Stimulated activated naive CD8-positive, alpha-beta T cell treated with anti-CD3 and anti-CD28 coated beads, Interleukin-15, Interleukin-2, amounts not matched to agents 100 U/mL and 50 U/mL, for 24 hours (primary cell): Measurements from ENCODE around the gene EIF2S2.
A peak's percentile ranks its signal among the peaks of the same experiment; 100 is the strongest.

ENCODE experiments used
- ATAC-seq: fragments of 150-1000 bp; cut with Tn5 transposase; one replicate; pipeline ENCODE4 v1.10.0; 2021
- DNase-seq: peaks from one replicate; pipeline ENCODE4 v3.0.0; 2021

Gene EIF2S2

DNA sequence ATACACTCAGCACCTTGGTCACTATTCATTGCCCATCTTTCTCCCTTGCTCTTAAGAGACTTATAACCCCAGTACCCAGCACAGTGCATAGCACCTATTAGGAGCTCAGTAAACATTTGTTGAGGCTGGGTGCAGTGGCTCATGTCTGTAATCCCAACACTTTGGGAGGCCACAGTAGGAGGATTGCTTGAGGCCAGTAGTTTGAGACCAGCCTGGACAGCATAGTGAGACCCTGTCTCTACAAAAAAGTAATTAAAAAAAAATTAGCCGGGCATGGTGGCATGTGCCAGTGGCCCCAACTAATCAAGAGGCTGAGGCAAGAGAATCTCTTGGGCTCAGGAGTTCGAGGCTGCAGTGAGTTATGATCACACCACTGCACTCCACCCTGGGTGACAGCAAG lies 8.2 kb upstream of the EIF2S2 start:
- ATAC-seq (no peak), DNase-seq (no peak)

DNA sequence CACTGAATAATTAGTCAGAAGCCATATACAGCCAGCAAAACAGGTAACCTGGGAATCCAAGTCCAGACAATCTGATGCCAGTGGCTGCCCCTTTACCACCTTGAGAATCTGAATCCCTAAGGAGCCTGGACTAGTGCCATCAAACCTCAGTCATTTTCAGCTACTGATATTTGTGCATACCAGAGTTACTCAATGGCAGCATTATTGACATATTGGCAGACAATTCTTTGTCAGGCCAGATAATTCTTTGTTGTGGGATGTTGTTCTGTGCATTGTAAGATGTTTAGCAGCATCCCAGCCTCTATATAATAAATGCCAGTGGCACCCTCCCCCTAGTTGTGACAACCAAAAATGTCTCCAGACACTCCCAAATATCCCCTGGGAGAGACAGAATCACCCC lies 3.2 kb upstream of the EIF2S2 start:
- no peak for DNase-seq
- no peak for ATAC-seq

DNA sequence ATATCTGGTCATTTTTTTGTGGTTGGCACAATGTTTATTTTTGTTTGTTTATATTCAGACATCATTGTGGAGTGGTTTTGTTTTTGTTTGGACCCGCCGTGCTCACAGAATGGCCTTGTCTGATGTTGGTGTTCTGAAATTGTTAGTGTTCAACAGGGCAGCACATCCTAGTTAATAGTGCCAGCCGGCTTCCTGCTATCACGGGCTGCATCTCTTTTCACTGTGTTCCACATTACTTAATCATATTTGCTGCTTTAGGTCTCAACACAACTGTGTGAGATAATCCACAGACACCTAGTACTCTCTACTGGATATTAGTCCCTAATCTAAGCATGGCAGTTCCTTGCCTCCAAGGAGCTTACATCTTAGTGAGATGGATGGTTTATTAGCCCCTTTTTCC lies 2.8 kb upstream of the EIF2S2 start:
- DNase-seq (no peak), ATAC-seq (no peak)

DNA sequence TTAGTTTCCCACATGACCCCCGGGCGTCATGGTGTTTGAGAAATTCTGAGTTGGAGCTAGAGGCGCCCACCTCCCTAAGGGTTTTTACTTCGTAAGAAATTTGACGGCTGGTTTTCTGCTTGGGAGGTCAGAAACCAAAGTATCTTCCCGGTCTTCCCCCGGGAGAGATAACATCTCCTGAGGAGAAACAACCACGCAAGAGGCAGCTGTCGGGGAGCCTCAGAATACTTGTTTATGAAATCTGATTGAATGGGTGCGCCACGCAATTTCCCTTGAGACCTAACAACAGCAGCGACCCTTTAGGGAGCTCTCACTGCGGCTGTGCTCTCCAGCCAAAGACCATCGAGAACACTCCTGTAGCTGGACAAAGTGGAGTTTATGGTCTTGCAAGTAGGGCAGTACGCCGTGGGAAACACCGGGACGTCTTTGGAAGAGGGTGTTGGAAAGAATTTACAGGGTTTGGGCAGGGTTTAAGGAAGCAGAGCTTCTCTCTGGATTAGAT lies 608 bp upstream of the EIF2S2 start:
- no peak for ATAC-seq
- no peak for DNase-seq

DNA sequence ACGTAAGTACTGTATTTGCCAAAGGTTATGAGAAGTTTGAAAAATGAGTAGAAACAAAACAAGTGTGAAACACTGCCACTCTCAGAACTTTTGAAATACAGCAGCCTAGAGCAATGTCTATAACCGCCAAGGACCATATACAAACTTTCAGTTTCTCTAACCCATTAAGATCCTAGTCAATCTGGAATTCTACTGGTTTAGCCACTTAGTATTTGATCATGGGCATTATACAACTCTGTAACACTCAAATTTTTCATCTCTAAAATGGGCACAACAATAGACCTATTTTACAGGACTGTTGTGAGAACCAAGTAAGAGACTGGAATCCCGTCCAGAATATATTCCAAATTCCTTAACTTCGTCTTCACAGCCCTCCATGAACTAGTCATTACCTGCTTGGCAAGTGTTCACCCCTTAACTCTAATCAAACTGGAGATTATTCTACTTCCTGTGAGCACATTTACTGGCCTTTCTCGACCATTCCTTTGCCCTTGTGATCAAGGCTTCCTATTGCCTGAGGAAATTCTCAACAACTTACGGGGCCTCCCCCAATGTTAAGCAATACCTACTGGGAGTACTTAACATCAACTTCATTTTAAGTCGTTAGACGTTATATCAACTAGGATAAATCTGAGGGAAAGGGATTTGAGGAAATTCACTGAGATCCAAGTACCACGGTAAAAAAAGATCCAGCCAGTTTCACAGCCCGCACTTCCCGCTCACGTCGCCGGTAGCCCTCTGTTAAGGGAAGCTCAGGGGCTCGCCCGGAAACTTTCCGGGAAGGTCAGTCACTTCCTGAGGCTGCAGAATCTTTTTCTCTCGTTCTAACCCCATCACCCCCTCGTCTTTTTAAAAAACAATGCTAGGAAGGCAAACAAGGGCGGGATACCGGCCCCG lies 1.1 kb downstream of the EIF2S2 start:
- peak; percentile 13 for DNase-seq
- ATAC-seq, result no peak

DNA sequence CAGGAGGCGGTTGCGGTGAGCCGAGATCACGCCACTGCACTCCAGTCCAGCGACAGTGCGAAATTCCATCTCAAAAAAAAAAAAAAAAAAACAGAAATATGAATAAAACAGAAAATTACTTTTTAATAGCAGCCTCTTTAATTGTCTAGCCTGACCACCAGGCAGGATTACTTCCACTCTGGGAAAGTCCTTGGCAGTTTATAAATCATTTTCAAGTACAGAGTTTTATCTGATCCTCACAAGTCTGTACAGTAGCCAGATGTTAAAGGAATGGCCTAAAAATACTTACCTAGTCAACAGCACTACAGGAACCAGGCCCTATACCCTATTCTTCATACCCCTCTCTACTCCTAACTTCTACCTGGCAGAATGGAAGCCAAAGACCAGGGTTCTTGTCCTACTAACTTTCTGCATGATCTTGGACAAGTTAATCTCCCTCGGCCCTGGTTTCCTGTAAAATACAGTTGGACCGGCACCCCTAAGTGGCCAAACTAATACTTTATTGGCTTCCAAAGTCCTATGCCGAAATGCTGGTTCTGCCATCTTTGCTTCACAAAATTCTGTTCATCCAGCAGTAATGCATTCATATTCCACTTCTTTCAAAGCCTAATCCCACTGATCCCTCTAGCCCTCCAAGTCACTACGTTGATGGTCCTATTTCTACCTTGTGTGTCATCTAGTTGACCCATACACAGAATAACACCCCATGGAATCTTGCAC lies 1.9 kb downstream of the EIF2S2 start:
- ATAC-seq, result no peak
- DNase-seq, result no peak

DNA sequence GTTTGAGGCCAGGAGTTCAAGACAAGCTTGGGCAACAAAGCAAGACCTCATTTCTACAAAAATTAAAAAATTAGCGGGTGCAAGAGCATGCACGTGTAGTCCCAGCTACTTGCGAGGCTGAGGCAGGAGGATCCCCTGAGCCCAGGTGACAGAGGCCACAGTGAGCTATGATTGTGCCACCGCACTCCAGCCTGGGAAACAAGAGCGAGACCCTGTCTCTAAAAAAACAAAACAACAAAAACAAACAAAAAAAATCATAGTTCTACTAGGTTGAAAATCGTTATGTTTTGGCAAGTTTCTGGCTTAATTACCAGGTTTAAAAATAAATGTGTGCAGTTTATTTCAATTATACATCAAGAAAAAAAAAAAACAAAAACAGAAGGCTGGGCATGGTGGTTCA lies 2.6 kb downstream of the EIF2S2 start:
- DNase-seq, result no peak
- ATAC-seq, result no peak

DNA sequence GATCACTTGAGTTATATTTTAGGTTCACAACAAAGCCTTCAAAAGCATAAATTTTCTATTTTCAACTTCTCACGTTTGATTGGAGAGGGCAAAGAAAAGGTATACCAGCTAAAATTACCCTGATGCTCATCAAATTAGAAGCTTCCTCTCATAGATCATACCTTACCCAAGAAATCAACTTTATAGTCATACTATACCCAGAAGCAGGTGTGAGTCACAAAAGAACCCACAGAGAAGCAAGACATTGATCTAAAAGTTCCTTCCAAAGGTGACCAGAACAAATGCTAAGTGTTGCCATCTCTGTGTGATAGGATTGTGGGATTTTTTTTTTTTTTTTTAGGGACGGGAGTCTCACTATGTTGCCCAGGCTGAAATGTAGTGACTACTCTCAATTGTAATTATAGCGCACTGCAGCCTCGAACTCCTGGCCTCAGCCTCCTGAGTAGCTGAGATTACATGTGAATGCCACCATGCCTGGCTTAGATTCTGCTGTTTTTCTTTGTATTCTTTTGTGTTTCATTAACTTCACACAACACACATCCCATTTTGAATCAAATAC lies 3.3 kb downstream of the EIF2S2 start:
- DNase-seq (no peak), ATAC-seq (peak; percentile 40)

DNA sequence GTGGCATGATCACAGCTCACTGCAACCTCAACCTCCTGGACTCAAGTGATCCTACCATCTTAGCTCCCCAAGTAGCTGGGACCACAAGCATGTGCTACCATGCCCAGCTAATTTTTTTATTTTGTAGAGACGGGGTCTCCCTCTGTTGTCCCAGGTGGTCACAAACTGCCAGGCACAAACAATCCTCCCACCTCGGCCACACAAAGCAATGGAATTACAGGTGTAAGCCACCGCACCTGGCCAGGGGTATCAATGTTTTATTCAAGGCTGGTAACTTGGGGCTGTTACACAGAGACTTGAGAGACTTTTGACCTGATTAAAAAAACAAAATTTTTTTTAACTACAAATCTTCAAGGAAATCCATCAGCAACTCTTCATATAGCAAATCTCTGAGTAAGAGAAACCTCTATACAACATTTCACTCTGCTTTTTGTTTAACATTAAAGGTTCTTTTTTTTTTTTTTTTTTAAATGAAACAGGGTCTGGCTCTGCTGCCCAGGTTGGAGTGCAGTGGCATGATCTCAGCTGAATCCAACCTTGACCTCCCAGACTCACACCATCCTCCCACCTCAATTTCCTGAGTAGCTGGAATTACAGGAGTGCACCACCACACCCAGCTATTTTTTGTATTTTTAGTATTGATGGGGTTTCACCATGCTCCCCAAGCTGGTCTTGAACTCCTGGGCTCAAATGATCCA lies 5.9 kb downstream of the EIF2S2 start:
- DNase-seq (no peak), ATAC-seq (no peak)

DNA sequence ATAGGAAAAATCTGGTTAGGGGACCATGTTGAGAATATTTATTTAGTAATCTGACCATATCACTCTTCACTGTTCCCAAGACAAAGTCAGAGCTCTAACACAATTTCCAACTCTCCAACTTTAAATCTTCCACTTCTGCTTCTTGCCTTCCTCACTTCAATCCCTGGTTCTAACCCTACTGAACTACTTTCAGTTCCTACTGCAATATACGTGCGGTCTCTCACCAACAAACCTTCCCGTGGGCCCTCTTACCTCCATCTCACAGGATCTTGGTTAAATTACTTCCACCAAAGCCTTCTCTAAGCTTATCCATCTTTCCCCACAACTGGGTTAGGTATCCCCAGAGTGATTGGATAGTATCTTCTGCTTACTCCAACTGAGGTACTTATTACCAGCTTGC lies 8.0 kb downstream of the EIF2S2 start:
- DNase-seq (no peak), ATAC-seq (no peak)

DNA sequence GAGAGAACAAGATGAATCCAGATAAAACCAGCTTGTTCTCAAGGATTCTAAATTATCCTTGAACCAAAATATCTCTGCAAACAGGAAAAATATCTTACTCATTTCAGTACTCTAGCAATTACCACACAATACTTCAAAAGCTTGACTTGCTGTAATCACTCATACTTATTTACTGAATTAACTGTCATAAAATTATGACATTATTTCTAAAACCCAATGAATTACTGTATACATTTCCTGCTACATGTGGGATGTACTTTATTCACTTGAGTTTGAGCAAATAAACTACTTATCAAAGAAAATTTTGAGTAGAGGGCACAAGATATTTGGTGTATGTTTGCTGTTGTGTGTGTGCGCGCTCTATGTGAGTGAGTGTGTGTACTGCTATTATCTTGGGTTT lies 9.7 kb downstream of the EIF2S2 start:
- DNase-seq, result no peak
- no peak for ATAC-seq

DNA sequence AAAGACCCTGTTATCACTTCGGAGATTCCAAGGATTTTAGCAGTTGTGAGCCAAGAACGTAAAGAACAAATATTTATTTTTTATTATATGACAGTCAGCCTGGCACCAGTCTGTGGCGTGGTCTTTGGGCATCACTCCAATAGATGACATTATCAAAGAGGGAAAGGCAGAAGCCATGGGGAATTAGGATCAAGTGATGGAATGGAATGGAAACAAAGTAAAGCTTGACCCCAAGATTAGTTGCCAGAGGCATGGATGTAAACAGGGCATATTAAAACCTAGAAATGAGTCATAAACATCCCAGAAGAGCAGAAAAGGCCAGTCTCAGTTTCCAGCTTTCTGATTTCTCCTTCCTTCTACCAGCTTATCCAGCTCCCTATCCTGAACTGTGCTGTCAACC lies 11.5 kb downstream of the EIF2S2 start:
- DNase-seq (no peak), ATAC-seq (no peak)

DNA sequence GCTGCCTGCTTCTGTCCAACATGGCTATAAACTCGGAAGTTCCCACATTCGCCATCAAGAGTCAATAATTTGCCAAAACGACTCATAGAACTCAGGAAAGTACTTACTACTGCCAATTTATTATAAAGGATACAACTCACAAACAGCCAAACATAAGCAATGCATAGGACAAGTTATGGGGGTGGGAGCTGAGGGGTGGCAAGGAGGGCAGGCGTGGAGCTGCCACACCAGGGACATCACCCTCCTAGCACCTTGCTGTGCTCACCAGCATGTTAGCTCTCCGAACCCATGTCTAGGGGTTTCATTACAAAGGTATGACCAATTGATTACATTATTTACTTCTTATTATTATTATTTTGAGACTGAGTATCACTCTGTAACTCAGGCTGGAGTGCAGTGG lies 12.4 kb downstream of the EIF2S2 start:
- ATAC-seq, result no peak
- DNase-seq, result no peak

DNA sequence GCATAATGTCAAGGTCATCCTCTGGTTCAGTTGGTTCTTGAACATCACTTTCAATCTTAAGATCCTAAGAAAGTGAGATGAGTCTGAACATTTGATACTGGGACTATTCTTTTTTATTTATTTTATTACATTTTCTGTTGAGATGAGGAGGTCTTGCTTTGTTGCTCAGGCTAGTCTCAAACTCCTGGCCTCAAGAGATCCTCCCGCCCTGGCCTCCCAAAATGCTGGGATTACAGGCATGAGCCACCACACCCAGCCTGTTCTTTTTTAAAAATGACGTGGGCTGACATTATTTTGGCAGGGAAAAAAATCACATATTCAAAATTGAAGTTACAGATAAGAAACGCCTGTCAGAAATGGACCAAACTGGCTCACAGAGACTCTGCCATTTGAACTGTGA lies 13.5 kb downstream of the EIF2S2 start:
- no peak for ATAC-seq
- DNase-seq, result no peak

DNA sequence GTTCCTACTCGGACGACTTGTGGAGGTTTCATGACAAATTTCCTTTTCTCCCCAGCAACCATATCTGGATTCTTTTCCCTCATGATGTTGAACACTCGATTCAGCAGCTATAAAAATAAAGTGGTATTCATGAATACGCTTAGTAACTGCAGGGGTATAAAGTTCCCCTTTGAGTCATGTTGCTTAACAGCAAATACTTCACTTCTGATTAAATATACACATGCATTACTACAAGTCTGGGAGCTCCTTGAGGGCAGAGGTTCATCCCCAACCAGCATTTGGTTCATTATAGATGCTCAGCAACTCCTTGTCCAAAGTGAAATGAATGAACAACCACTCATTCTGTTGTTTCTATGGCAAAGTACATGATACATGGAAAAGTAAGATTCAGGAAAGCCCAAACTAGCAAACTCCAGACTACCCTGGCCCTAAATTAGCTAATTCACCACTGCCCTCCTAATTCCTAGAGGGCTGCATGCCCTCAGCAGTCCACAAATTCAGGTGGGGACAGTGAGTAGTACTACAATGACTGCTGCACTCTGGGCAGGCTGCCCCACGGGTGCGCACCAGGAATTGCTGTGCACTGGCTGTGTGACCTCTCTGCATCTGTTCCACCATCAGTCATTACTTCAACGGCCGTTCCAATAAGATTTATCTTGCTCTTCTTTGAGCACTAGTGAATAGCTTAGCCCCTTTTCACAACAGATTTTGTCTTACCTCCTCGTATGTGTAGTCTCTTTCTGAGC lies 15.2 kb downstream of the EIF2S2 start:
- no peak for DNase-seq
- ATAC-seq, result no peak

DNA sequence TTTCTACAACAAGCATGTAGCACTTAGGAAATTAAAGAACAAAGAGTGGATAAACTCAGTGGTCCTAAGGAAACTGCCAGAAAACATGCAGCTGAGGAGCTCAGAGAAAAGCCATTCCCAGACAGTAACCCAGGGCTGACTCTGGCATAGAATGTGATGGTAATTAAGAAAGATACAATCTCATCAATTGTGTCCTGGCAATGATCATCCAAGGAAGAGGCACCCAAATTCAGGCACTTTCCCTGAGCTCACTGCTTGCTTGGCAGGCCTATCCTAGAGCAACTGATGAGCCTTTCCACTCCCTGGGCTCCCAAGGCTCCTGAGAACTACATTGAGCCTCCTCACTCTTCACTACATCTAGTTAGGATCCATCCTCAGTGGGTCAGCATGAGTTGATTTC lies 16.2 kb downstream of the EIF2S2 start:
- ATAC-seq (no peak), DNase-seq (no peak)

DNA sequence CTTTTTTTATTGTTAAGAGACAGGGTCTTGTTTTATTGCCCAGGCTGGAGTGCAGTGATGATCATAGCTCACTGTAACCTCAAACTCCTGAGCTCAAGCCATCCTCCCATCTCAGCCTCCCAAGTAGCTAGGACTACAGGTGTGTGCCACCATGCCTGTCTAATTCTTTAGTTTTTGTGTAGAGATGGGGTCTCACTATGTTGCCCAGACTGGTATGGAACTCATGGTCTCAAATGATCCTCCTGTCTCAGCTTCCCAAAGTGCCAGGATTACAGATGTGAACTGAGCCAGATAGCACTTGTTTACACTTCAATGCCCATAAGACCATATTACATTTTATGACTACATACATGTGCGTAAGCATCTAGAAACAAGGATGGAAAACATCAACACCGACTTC lies 18.1 kb downstream of the EIF2S2 start:
- DNase-seq (no peak), ATAC-seq (no peak)

DNA sequence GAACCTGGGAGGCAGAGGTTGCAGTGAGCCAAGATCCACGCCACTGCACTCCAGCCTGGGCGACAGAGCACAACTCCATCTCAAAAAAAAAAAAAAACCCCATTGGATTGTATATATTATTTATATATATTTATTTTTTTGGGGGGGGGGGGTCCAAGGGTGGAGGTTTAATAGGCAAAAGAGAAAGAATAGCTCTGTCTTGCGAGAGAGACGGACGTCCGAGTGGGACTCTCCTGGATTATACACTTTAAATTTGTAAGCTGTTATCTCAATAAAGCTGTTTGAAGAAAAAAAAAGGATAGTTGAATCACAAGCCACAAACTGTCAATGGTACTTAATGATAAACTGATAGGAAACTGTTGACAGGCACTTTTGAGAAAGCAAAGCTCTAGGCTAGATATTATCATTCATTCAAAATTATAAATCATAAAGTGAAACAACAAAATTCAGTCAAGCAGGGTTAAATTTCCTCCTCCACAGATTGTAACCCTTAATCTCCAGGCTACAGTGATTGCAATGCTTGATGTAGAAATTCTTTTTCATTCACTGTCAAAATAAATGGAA lies 20.3 kb downstream of the EIF2S2 start:
- DNase-seq (no peak), ATAC-seq (no peak)

DNA sequence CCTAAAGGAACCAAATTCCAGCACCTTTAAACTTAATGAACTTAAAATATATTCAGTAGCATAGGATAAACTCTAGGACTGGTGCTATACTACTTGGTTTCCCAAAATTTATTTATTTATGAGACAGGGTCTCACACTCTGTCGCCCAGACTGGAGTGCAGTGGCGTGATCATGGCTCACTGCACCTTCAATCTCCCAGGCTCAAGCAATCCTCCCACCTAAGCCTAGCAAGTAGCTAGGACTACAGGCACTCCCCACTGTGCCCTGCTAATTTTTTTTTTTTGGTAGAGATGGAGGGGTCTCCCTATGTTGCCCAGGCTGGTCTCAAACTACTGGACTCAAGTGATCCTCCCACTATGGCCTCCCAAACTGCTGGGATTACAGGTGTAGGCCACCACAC lies 21.4 kb downstream of the EIF2S2 start:
- DNase-seq, result no peak
- ATAC-seq, result no peak

DNA sequence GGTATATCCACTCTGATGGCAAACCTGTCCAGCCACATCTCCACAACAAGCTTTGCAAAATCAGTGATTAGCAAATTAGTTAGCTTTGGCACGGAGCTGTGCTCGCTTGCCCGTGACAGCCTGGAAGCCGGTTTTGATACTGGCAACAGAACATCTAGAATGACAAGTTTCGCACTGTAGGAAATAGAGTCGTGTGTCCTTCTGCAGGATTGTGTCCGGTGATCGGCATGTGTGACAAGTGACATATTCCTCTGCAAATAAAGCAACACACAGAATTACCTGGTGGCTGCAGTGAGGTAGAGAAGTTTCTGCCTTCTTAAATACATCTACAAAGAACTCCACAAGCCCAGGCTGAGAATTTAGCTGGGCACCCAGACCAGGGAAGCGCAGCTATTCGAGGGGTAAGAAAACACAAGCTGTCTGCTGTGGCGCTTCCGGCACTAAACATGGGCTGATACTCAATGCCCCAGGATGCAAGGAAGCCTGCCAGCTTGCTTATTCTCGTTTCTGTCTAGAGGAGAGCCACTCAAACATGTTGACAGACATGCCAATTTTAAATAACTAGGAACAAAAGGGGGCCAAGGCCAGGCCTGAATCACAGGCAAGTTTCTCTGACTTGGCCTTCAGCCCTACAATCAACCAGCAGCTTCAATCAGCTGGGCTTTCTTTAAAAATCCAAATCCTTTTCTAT lies 22.2 kb downstream of the EIF2S2 start:
- no peak for DNase-seq
- no peak for ATAC-seq

DNA sequence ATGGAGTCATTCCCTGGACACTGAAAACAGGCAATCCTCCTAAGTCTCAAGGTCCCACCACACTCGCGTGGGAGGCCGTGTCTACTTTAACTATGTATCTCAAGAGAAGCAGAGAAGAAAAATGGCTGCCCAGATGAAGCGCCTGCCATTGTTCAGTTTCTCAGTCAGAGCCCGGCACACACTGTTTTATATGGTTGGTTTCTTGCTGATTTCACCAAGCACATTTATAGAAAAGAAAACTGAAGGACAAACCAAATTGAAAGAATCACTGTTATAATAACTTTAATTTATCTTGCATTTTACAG lies 22.9 kb downstream of the EIF2S2 start:
- no peak for DNase-seq
- no peak for ATAC-seq
